ENCODE results near the gene IL31. TPM values are rescaled to one million over a fixed set of nuclear protein-coding genes. Genes with fewer than 3 reads are reported as not detected.

Gene IL31
- total RNA-seq (2012; rRNA removed) (not detected in 2 replicates), polyA plus RNA-seq (2012; rRNA removed) (not detected in 2 replicates), Bru-seq, nascent RNA (not detected), BruChase-seq, experiment 1, labeled RNA remaining after a 6-hour chase (not detected), BruChase-seq, experiment 2, labeled RNA remaining after a 2-hour chase (not detected)
- not detected in 2 replicates for polyA plus RNA-seq (2012; cell fraction: cytosol; rRNA removed)
- polyA plus RNA-seq (2012; cell fraction: nucleus; rRNA removed; ENCODE audit: low replicate concordance), result not detected in 2 replicates
- long read RNA-seq, result 0 reads

DNA sequence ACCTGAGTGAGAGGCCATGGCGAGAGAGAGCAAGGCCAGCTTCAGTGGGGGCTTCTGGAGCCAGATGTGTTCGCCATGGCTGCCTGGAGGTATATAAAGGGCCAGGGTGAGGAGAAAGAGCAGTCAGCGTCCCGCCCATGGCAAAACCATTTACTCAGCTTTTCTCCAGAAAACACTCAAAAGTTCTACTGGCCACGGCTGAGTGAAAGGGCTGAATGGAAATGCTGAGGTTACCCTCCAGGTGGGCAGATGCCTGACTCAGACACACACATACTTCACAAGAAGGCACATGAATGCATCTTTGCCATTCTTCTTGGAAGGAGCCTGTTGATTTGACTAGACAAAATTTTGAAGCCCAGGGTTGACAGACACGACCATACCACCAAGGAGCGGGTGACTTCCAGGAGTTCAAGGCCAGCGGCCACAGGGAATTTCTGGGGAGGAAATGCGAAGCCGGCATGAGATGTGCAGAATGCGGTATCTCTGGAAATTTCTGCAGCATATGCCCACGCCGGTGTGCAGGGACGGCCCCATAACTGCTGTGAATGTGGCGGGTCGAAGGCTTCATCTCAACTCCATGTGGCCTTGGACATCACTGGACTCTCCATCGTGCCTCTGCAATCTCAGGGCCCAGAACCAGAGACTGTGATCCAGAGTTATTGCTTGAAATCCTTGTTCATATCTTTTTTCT, at the start of gene IL31:
TSS of gene IL31 (minus strand) at position 67 of the 691 bp plus-strand sequence. CDS start at position 18, 49 bp downstream.
- no peak within 1 kb of the TSS for H3K23ac ChIP-seq (ENCODE audit: low read depth, low read length)
- H3K56ac ChIP-seq (ENCODE audit: extremely low read depth, insufficient read depth, low read length), result no peak within 1 kb of the TSS
- H3K79me1 ChIP-seq (ENCODE audit: low read depth in 1 of 2, low read length in 2 of 2), result no peaks in the 10 kb centered on the region
- TF ChIP-seq RCOR1 (IDR thresholded peaks at IDR 0.05; ENCODE audit: insufficient replicate concordance, low read length), result no peak
- no peak for TF ChIP-seq FOS (IDR thresholded peaks at IDR 0.05; ENCODE audit: low read depth, low read length)
- TF ChIP-seq, protein P1, sequence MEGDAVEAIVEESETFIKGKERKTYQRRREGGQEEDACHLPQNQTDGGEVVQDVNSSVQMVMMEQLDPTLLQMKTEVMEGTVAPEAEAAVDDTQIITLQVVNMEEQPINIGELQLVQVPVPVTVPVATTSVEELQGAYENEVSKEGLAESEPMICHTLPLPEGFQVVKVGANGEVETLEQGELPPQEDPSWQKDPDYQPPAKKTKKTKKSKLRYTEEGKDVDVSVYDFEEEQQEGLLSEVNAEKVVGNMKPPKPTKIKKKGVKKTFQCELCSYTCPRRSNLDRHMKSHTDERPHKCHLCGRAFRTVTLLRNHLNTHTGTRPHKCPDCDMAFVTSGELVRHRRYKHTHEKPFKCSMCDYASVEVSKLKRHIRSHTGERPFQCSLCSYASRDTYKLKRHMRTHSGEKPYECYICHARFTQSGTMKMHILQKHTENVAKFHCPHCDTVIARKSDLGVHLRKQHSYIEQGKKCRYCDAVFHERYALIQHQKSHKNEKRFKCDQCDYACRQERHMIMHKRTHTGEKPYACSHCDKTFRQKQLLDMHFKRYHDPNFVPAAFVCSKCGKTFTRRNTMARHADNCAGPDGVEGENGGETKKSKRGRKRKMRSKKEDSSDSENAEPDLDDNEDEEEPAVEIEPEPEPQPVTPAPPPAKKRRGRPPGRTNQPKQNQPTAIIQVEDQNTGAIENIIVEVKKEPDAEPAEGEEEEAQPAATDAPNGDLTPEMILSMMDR (conservative IDR thresholded peaks at IDR 0.05; ENCODE audit: low read depth, low read length), result no peak
- TF ChIP-seq POLR2A (IDR thresholded peaks at IDR 0.05; ENCODE audit: low read depth, low read length), result no peak
- no peak for TF ChIP-seq SMC3 (IDR thresholded peaks at IDR 0.05; ENCODE audit: low read depth, low read length)
- TF ChIP-seq, protein P2, sequence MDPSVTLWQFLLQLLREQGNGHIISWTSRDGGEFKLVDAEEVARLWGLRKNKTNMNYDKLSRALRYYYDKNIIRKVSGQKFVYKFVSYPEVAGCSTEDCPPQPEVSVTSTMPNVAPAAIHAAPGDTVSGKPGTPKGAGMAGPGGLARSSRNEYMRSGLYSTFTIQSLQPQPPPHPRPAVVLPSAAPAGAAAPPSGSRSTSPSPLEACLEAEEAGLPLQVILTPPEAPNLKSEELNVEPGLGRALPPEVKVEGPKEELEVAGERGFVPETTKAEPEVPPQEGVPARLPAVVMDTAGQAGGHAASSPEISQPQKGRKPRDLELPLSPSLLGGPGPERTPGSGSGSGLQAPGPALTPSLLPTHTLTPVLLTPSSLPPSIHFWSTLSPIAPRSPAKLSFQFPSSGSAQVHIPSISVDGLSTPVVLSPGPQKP (IDR thresholded peaks at IDR 0.05; ENCODE audit: borderline replicate concordance, low read depth, low read length), result no peak
- TF ChIP-seq, protein P3, sequence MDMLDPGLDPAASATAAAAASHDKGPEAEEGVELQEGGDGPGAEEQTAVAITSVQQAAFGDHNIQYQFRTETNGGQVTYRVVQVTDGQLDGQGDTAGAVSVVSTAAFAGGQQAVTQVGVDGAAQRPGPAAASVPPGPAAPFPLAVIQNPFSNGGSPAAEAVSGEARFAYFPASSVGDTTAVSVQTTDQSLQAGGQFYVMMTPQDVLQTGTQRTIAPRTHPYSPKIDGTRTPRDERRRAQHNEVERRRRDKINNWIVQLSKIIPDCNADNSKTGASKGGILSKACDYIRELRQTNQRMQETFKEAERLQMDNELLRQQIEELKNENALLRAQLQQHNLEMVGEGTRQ (IDR thresholded peaks at IDR 0.05; ENCODE audit: low read depth, low read length), result no peak
- TF ChIP-seq CEBPB (IDR thresholded peaks at IDR 0.05; ENCODE audit: low read depth, low read length), result no peak
- no peak within 1 kb of the TSS for H2AK9ac ChIP-seq (replicated peaks; ENCODE audit: low read depth, low read length, poor library complexity)
- BruUV-seq (replicated peaks), result no TSS peak
- dilution Hi-C loops (cut with HindIII; ENCODE audit: low sequenced_read_pairs, unreplicated experiment), result no loop called here
- H4K91ac ChIP-seq (ENCODE audit: insufficient read depth, low read depth, low read length), result no peak within 1 kb of the TSS
- ChIA-PET POLR2A (ENCODE audit: unreplicated experiment) (no interaction called here), CTCF (no interaction called here)
- no peak within 1 kb of the TSS for H2BK5ac ChIP-seq (ENCODE audit: low read depth, low read length, poor library complexity, severe bottlenecking)
- H2BK20ac ChIP-seq (ENCODE audit: low read depth, low read length), result no peak within 1 kb of the TSS
- WGBS, 2 experiments (ENCODE audit: extremely low coverage in 2 of 2, insufficient read length in 1 of 2), result 94% methylated on average over 12 of the region's 17 CpGs; no CpG with 5 or more reads in 1 of the 2 experiments
- peaks cover 14% of the 10 kb centered on the region; the same call in 1 of the 2 replicates for H3K27me3 ChIP-seq (ENCODE audit: control insufficient read depth, insufficient read depth, low read length)
- H3K9me1 ChIP-seq (ENCODE audit: insufficient read depth, low read length), result peaks cover 3% of the 10 kb centered on the region; the same call in 1 of the 2 replicates
- H3K27ac ChIP-seq (ENCODE audit: insufficient read depth, low read length), result no peak within 1 kb of the TSS
- no peaks in the 10 kb centered on the region for H3K4me1 ChIP-seq (ENCODE audit: control insufficient read depth, insufficient read depth, low read length)
- no peak within 1 kb of the TSS for H2AK5ac ChIP-seq (ENCODE audit: low read depth, low read length)
- H3K9ac ChIP-seq (ENCODE audit: low read depth, low read length), result no peak within 1 kb of the TSS
- no peaks in the 10 kb centered on the region for H3K9me3 ChIP-seq (ENCODE audit: control insufficient read depth, insufficient read depth, low read length)
- no peak within 1 kb of the TSS for H2AFZ ChIP-seq (replicated peaks; ENCODE audit: low read length, poor library complexity)
- H4K8ac ChIP-seq (ENCODE audit: low read depth in 2 of 2, low read length in 2 of 2), result no peak within 1 kb of the TSS
- no peak within 1 kb of the TSS for H3K4ac ChIP-seq (ENCODE audit: low read depth, low read length)
- H2BK120ac ChIP-seq (ENCODE audit: low read depth, low read length), result no peak within 1 kb of the TSS
- no peak within 1 kb of the TSS for H4K5ac ChIP-seq (ENCODE audit: low read depth, low read length)
- H3K14ac ChIP-seq (replicated peaks; ENCODE audit: low read depth, low read length), result no peak within 1 kb of the TSS
- H2BK15ac ChIP-seq (ENCODE audit: low read depth, low read length), result no peak within 1 kb of the TSS
- DNase-seq (no peak), ATAC-seq (ENCODE audit: low read depth) (no peak)
- no peak within 1 kb of the TSS for H3K18ac ChIP-seq (ENCODE audit: low read depth, low read length)
- H3K36me3 ChIP-seq (ENCODE audit: control insufficient read depth, insufficient read depth, low read length), result no peaks in the 10 kb centered on the region
- H4K20me1 ChIP-seq (ENCODE audit: insufficient read depth, low read length), result no peaks in the 10 kb centered on the region
- in situ Hi-C loops (cut with MboI; ENCODE audit: low sequenced_read_pairs), result no loop called here
- H3K4me3 ChIP-seq (ENCODE audit: insufficient read depth, low read depth, low read length), result no peak within 1 kb of the TSS
- no peak within 1 kb of the TSS for H3K4me2 ChIP-seq (ENCODE audit: low read depth, low read length)
- intact Hi-C loops (cut with micrococcal nuclease), result no loop called here

Data from IMR-90 (cell line).